Fibroblast of the aortic adventitia (primary cell): ENCODE data around the gene STIM1. TPM values are rescaled to one million over a fixed set of nuclear protein-coding genes. Genes with fewer than 3 reads are reported as not detected.

Experiments used
- DNase-seq: peaks from one replicate; pipeline ENCODE4 v3.0.0-alpha.2; 2010; ENCODE audit warnings: low read depth
- H3K4me3 ChIP-seq: 2 replicates; pipeline ENCODE4 v1.5.1; 2011; ENCODE audit warnings: low read depth, mild to moderate bottlenecking, control low read depth, low read length, moderate library complexity
- total RNA-seq: library from RNA; depleted of rRNA; stranded (reverse); fragments of >200 nt; gene quantifications from 2 replicates; pipeline ENCODE4 v1.2.3, GENCODE V29; 2012; ENCODE audit warnings: low replicate concordance
- TF ChIP-seq, protein P1 (sequence below): IDR thresholded peaks from 2 replicates; pipeline ENCODE4 v1.5.1; 2011; ENCODE audit warnings: mild to moderate bottlenecking, low read length, control low read depth, inconsistent platforms; ENCODE audit not compliant: insufficient read depth

STIM1 gene
- total RNA-seq, 1 donor: 21.6 TPM

DNA sequence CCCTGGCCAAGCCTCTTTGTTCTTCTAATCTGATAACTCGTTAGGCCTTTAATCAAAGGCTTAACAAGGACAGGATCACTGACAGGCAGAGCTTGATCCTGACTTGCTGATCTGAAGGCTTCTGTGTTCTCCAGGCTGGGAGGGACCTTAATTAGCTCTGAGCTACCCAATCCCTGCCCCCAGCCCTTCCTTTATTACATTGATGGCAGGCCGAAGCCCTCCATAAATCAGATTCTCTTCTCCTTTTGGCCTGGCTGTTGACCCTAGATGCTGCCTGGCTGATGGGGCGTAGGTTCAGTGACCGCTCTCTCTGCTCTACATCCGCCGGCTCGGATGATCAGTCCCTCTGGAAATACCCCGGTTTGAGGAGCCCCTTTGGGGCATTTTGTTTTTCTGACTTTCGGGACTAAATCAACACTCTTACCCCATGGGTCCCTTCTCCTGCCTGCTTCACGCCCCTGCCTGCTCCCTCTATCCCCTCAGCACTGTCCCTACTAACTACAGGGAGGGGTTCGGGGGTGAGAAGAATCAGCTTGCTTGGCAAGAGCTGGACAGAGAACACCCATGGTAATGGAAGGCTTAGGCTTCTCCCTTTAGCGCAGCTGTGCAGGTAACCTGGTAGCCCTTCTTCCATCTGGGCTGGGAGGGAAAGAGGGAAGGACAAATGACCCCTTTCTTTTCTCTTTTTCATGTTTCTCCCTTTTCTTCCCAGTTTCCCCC lies 229.1 kb downstream of the STIM1 start:
- H3K4me3 ChIP-seq: no peak overlapping the region
- DNase-seq: no peak
- TF ChIP-seq, protein P1, sequence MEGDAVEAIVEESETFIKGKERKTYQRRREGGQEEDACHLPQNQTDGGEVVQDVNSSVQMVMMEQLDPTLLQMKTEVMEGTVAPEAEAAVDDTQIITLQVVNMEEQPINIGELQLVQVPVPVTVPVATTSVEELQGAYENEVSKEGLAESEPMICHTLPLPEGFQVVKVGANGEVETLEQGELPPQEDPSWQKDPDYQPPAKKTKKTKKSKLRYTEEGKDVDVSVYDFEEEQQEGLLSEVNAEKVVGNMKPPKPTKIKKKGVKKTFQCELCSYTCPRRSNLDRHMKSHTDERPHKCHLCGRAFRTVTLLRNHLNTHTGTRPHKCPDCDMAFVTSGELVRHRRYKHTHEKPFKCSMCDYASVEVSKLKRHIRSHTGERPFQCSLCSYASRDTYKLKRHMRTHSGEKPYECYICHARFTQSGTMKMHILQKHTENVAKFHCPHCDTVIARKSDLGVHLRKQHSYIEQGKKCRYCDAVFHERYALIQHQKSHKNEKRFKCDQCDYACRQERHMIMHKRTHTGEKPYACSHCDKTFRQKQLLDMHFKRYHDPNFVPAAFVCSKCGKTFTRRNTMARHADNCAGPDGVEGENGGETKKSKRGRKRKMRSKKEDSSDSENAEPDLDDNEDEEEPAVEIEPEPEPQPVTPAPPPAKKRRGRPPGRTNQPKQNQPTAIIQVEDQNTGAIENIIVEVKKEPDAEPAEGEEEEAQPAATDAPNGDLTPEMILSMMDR: no peak

DNA sequence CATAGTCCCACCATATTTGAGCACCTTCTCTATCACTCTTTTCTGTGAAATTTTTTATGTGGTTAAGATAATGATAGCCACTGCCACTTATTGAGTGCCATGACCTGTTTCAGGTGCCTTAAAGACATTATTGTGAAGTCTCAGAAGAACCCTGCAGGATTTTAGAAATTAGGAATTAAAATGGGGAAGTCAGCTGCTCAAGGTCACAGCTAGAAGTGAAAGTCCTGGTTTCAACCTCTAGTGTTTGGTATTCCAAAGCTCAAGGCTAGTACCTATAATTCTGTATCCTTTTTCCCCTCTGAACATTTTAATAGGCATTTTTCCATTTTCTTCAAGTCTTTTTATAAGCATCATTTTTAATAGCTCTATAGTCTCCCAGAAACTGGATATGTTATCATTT lies 230.1 kb downstream of the STIM1 start:
- TF ChIP-seq, protein P1: no peak
- DNase-seq: no peak
- no peak overlapping the region for H3K4me3 ChIP-seq

DNA sequence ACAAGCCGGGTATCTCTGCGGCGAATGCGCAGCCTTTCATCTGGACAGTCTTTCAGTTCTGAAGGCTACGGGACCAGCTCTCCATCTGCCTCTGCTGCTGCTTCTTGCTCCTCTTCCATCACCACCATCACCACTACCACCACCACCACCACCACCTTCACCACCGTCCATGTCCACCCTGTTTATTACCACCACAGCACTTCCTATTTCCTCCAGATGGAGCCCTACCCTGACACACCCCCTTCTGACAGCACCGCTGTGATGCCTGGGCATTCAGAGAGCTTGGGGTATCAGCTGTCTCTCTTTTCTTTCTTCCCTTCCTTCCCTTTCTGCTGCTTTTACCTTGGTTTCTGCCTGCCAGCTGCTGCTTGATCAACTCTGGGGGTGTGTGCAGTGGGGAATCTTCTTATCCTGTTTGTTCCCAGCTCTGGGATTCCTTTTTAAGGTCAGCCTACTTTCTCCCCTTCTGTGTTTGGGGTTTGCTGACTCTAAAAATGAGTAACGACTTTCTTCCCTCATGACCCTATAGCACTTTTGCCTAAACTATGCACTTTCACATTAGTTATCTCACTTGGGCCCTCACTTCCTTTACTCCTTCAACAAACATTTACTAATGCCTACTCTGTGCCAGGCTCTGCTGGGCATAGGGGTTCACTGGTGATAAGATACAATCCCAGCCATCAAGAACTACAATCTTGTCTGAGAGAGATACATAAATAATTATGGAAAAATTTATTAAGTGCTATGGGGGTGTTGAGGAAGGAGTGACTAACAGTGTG lies 231.3 kb downstream of the STIM1 start:
- TF ChIP-seq, protein P1: no peak
- H3K4me3 ChIP-seq: no peak overlapping the region
- DNase-seq: no peak

DNA sequence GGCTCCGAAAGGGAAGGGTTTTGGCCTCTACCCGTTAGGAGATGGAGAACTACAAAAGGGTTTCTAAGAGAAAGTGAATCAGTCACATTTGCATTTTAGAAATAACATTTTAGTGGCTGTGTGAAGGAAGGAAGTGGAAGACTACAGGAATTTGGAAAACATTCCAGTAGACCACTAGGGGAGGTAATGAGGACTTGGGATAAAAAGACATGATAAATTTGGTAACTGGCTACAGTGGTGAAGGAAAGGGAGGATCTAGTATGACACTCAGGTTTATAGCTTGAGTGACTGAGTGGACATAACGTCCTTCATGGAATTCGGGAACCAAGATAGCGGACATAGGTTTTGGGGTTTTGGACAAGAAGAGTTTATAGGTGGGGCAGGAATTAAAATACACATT lies 232.1 kb downstream of the STIM1 start:
- no peak overlapping the region for H3K4me3 ChIP-seq
- no peak for DNase-seq
- TF ChIP-seq, protein P1: peak; percentile 26

DNA sequence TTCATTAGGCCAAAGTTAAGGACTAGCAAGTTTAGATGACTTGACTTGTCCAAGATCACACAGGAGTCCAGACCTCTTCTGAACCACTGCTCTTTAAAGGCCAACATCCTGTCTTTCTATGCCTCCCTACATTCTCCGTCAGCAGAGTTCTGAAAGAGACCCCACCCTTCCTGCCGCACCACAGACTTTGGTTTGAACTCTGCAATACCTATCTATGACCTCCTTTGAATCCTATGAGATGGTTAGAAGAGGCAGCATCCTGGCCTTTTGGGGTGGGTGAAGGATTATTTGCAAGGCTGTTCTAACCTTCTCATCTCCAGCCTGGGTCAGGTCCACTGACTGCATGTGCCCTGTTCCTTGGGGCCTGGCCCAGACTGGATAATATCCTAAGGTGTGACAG lies 234.8 kb downstream of the STIM1 start:
- no peak overlapping the region for H3K4me3 ChIP-seq
- DNase-seq: no peak
- TF ChIP-seq, protein P1: no peak

DNA sequence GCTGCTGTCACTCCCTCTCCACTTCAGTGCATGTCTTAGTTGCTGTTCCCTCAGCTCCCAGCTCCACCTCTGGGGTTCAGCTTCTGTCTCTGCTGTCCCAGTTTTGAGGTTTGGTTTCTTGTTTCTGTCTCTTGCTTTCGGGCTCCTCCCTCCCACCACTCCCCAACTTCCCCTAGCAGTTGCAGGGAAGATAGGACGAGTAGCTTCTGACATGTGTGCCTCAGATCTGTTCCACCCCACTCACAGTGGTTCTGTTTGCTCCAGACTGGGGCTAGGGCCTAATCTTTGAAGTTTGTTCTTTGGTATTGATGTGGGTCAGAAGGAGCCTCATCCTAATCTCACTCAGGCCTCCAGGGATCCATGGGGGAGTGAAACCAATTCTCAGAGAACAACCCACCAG lies 236.6 kb downstream of the STIM1 start:
- no peak for DNase-seq
- TF ChIP-seq, protein P1: no peak
- H3K4me3 ChIP-seq: no peak overlapping the region
